GM19463 (cell line): ENCODE data around the gene SPATA21.
"Not testable (repeated sequence)": the region's sequence is repeated elsewhere in the genome, so short reads cannot be mapped to it uniquely, and the experiment has no call there.

Source experiments
- ATAC-seq: cut with Tn5 transposase; IDR thresholded peaks from one replicate; pipeline ENCODE4 v1.9.1; 2021; ENCODE audit warnings: mild to moderate bottlenecking, moderate library complexity; ENCODE audit not compliant: unreplicated experiment

SPATA21 gene

GRCh38 chr1:16436946-16437474 lies at the start of gene SPATA21:
Gene SPATA21, minus strand, starts transcription at chr1:16437424. Its CDS starts 6,053 bp downstream, at chr1:16431371.
- ATAC-seq: no peak

GRCh38 chr1:16487011-16487410 lies 49.8 kb upstream of the SPATA21 start:
- ATAC-seq: not testable (repeated sequence)

- ATAC-seq: not testable (repeated sequence)
These were observed 49.1 kb upstream of the SPATA21 start for GRCh38 chr1:16486316-16486715.

- ATAC-seq: no peak
These were observed 47.7 kb upstream of the SPATA21 start for GRCh38 chr1:16484931-16485330.

GRCh38 chr1:16484501-16484835 lies 47.2 kb upstream of the SPATA21 start:
- ATAC-seq: no peak

- ATAC-seq: not testable (repeated sequence)
These were observed 46.6 kb upstream of the SPATA21 start for GRCh38 chr1:16483639-16484500.

- not testable (repeated sequence) for ATAC-seq
These were observed 45.9 kb upstream of the SPATA21 start for GRCh38 chr1:16483146-16483545.

GRCh38 chr1:16478091-16478490 lies 40.9 kb upstream of the SPATA21 start:
- no peak for ATAC-seq

GRCh38 chr1:16475771-16476770 lies 38.8 kb upstream of the SPATA21 start:
- ATAC-seq: not testable (repeated sequence)

- not testable (repeated sequence) for ATAC-seq
These were observed 37.7 kb upstream of the SPATA21 start for GRCh38 chr1:16474891-16475290.

GRCh38 chr1:16474166-16474800 lies 37.1 kb upstream of the SPATA21 start:
- no peak for ATAC-seq

GRCh38 chr1:16468558-16468957 lies 31.3 kb upstream of the SPATA21 start:
- no peak for ATAC-seq

GRCh38 chr1:16464917-16465625 lies 27.8 kb upstream of the SPATA21 start:
- no peak for ATAC-seq

GRCh38 chr1:16462773-16463330 lies 25.6 kb upstream of the SPATA21 start:
- no peak for ATAC-seq

- no peak for ATAC-seq
These were observed 24.5 kb upstream of the SPATA21 start for GRCh38 chr1:16461681-16462080.

GRCh38 chr1:16459352-16459925 lies 22.2 kb upstream of the SPATA21 start:
- no peak for ATAC-seq

- ATAC-seq: no peak
These were observed 21.6 kb upstream of the SPATA21 start for GRCh38 chr1:16458831-16459230.

GRCh38 chr1:16456151-16456550 lies 18.9 kb upstream of the SPATA21 start:
- ATAC-seq: not testable (repeated sequence)

- ATAC-seq: not testable (repeated sequence)
These were observed 17.7 kb upstream of the SPATA21 start for GRCh38 chr1:16454909-16455308.
